IMR-90 (cell line): ENCODE data around the gene DAGLA.
A peak's percentile ranks its signal among the peaks of the same experiment; 100 is the strongest.

Source experiments
- TF ChIP-seq, protein P1 (sequence below): conservative IDR thresholded peaks from 2 replicates; pipeline ENCODE4 v1.5.1; 2012; ENCODE audit warnings: mild to moderate bottlenecking, low read depth, low read length, improper control_type of control experiment
- TF ChIP-seq, protein P2 (sequence below): fragments of 150-350 bp; IDR thresholded peaks from 2 replicates; pipeline ENCODE4 v1.6.1; 2017; ENCODE audit warnings: mild to moderate bottlenecking, antibody characterized with exemption, low read length, low read depth

DNA sequence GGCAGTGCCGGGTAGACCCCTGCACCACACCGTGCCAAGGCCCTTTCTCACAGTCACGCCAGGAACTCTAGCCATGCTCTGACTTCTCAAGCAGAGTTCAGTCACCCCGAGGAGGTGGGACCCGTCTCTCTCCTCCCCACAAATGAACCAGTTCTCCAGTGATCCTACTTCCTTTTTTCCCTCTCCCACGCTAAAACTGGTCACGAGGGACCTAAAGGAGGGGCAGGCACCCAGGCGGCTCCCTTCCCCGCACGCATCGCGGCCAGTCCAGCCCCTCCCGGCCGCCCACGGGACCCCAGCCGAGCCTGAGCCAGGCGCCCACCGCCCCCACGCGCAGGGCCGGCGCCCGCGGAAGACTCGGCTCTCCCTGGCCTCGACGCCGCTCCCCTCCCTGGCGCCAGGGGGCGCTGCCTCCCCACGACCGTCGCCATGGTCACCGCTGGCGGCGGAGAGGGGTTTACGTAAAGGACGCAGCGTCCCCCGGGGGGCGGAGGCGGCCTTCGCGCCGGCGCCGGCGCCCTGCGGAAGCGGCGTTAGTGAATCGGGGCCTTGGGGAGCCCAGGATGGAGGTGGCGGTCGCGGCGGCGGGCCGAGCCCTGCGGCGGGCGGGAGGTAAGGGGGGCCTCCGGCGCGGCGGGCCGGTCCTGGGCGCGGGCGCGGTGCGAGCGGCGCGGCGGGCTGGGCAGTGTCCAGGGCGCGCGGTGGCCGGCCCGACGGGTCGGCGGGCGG is at the start of gene DAGLA:
- TF ChIP-seq, protein P1, sequence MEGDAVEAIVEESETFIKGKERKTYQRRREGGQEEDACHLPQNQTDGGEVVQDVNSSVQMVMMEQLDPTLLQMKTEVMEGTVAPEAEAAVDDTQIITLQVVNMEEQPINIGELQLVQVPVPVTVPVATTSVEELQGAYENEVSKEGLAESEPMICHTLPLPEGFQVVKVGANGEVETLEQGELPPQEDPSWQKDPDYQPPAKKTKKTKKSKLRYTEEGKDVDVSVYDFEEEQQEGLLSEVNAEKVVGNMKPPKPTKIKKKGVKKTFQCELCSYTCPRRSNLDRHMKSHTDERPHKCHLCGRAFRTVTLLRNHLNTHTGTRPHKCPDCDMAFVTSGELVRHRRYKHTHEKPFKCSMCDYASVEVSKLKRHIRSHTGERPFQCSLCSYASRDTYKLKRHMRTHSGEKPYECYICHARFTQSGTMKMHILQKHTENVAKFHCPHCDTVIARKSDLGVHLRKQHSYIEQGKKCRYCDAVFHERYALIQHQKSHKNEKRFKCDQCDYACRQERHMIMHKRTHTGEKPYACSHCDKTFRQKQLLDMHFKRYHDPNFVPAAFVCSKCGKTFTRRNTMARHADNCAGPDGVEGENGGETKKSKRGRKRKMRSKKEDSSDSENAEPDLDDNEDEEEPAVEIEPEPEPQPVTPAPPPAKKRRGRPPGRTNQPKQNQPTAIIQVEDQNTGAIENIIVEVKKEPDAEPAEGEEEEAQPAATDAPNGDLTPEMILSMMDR: peak; percentile 99
- TF ChIP-seq, protein P2, sequence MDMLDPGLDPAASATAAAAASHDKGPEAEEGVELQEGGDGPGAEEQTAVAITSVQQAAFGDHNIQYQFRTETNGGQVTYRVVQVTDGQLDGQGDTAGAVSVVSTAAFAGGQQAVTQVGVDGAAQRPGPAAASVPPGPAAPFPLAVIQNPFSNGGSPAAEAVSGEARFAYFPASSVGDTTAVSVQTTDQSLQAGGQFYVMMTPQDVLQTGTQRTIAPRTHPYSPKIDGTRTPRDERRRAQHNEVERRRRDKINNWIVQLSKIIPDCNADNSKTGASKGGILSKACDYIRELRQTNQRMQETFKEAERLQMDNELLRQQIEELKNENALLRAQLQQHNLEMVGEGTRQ: 0 out of 2 replicates have a peak, but pooled peaks have one; percentile 30
